K562 (cell line): ENCODE measurements around the gene ACKR1. TPM values are rescaled to one million over a fixed set of nuclear protein-coding genes. Genes with fewer than 3 reads are reported as not detected.

ENCODE experiments used
- ATAC-seq: fragments of 200-7000 bp; cut with Tn5 transposase; 3 replicates; pipeline ENCODE4 v1.9.1; 2020; ENCODE audit warnings: moderate library complexity
- BruUV-seq: library from RNA; stranded (reverse); fragments of 400-500 nt; replicated peaks from 2 replicates; lab custom pipeline; 2021; lab: Mats Ljungman, UMichigan
- CTCF ChIA-PET: fragments of 300-600 bp; formaldehyde crosslinking; extraction: SDS; loops from one replicate; lab custom pipeline; 2021; ENCODE audit warnings: low intra/inter-chr PET ratio; lab: Yijun Ruan, JAX
- POLR2A ChIA-PET: fragments of 300-600, 350-650 bp; sonication (Branson Sonifier 250); formaldehyde crosslinking; extraction: SDS; loops from one replicate; lab custom pipeline; 2021; ENCODE audit warnings: antibody characterized with exemption, inconsistent platforms; lab: Yijun Ruan, JAX
- DNase-seq, 4 experiments: peaks; one replicate each; pipeline versions ENCODE4 v3.0.0 to v3.0.0-alpha.2; 2011 to 2018; ENCODE audit warnings: low spot score in 3 of 4, mixed read lengths in 3 of 4; ENCODE audit errors: extremely low read depth in 1 of 4
- FAIRE-seq: peaks from 2 replicates; lab custom pipeline; 2011; peaks lifted over from hg19 to GRCh38; lab: Jason Lieb, UNC
- H2AFZ ChIP-seq: 2 replicates; pipeline ENCODE4 v1.6.0; 2011; ENCODE audit warnings: low read depth, low read length, control low read depth, inconsistent platforms
- H3K27ac ChIP-seq: fragments of 200-600 bp; 3 replicates; pipeline ENCODE4 v1.8.0; 2011; ENCODE audit warnings: low read depth, mild to moderate bottlenecking, control low read depth, inconsistent platforms, low read length, moderate library complexity, mixed read lengths; ENCODE audit errors: extremely low read depth
- H3K27me3 ChIP-seq, 2 experiments: fragments of 300-600 bp in 1 of 2; 2 replicates in 1 of 2; 3 replicates in 1 of 2; pipeline versions ENCODE4 v1.6.0 to v1.8.0; 2011; ENCODE audit warnings: inconsistent platforms in 2 of 2, low read length in 2 of 2, mild to moderate bottlenecking in 1 of 2, mixed read lengths in 1 of 2, moderate library complexity in 1 of 2; ENCODE audit not compliant: control insufficient read depth in 2 of 2, insufficient read depth in 2 of 2
- H3K36me3 ChIP-seq: fragments of 300-600 bp; 3 replicates; pipeline ENCODE4 v1.8.0; 2011; ENCODE audit warnings: mild to moderate bottlenecking, low read length, inconsistent platforms; ENCODE audit not compliant: control insufficient read depth, insufficient read depth
- H3K4me1 ChIP-seq, 2 experiments: fragments of 200-600 bp in 1 of 2; replicated peaks in 1 of 2; 2 replicates in 1 of 2; 3 replicates in 1 of 2; pipeline versions ENCODE4 v1.5.1 to v1.8.0; 2011; ENCODE audit warnings: inconsistent platforms in 2 of 2, low read length in 2 of 2, mild to moderate bottlenecking in 1 of 2, mixed read lengths in 1 of 2, moderate library complexity in 1 of 2; ENCODE audit not compliant: control insufficient read depth in 2 of 2, insufficient read depth in 2 of 2
- H3K4me2 ChIP-seq: 2 replicates; pipeline ENCODE4 v1.6.1; 2011; ENCODE audit warnings: low read length, control low read depth, inconsistent platforms, mixed read lengths; ENCODE audit not compliant: insufficient read depth
- H3K4me3 ChIP-seq: fragments of 200-600 bp; sonication (generic), shearing (Covaris generic); 2 replicates; pipeline ENCODE4 v1.5.1; 2016; ENCODE audit warnings: control low read depth, inconsistent platforms
- H3K79me2 ChIP-seq: fragments of 200-600 bp; 3 replicates; pipeline ENCODE4 v1.8.0; 2011; ENCODE audit warnings: low read length, inconsistent platforms; ENCODE audit not compliant: control insufficient read depth, insufficient read depth
- H3K9ac ChIP-seq, 2 experiments: 2 replicates each; pipeline versions ENCODE4 v1.6.0 to v1.6.1; 2011; ENCODE audit warnings: low read depth in 2 of 2, low read length in 2 of 2, control low read depth in 1 of 2, inconsistent platforms in 1 of 2, mild to moderate bottlenecking in 1 of 2, mixed read lengths in 1 of 2; ENCODE audit not compliant: insufficient read depth in 1 of 2
- H3K9me1 ChIP-seq: one replicate; pipeline ENCODE4 v1.6.0; 2011; ENCODE audit warnings: inconsistent platforms, mild to moderate bottlenecking, low read length, moderate library complexity; ENCODE audit not compliant: control insufficient read depth, insufficient read depth
- H3K9me3 ChIP-seq: replicated peaks from 2 replicates; pipeline ENCODE4 v1.5.1; 2011; ENCODE audit warnings: low read depth, low read length, inconsistent platforms; ENCODE audit not compliant: control insufficient read depth, insufficient read depth
- H4K20me1 ChIP-seq: replicated peaks from 2 replicates; pipeline ENCODE4 v1.6.1; 2011; ENCODE audit warnings: low read length, inconsistent platforms, mixed read lengths; ENCODE audit not compliant: control insufficient read depth, insufficient read depth
- ATF1 ChIP-seq, 2 experiments: fragments of 450-650 bp in 1 of 2; IDR thresholded peaks; 2 replicates each; pipeline ENCODE4 v1.6.1; 2016; ENCODE audit warnings: missing compliant biosample characterization in 1 of 2, missing genetic modification characterization in 1 of 2
- DEAF1 ChIP-seq: fragments of 450-650 bp; formaldehyde crosslinking; IDR thresholded peaks from 2 replicates; pipeline ENCODE4 v1.4.0; 2020; ENCODE audit warnings: mild to moderate bottlenecking, moderate library complexity
- GABPB2 ChIP-seq: fragments of 250-450 bp; sonication (Bioruptor Pico); conservative IDR thresholded peaks from 2 replicates; pipeline ENCODE4 v1.5.1; 2021; ENCODE audit warnings: mild to moderate bottlenecking
- ID3 ChIP-seq, 2 experiments: fragments of 250-450 bp in 1 of 2; fragments of 450-650 bp in 1 of 2; sonication (Bioruptor Pico) in 1 of 2; IDR thresholded peaks; 2 replicates each; pipeline versions ENCODE4 v1.6.1 to v1.8.0; 2016 to 2021; ENCODE audit warnings: mild to moderate bottlenecking in 2 of 2, moderate library complexity in 2 of 2, missing compliant biosample characterization in 1 of 2, missing genetic modification characterization in 1 of 2
- MCM5 ChIP-seq: fragments of 450-650 bp; IDR thresholded peaks from 2 replicates; pipeline ENCODE4 v1.6.1; 2016; ENCODE audit warnings: low read depth
- MIER1 ChIP-seq: fragments of 450-650 bp; IDR thresholded peaks from 2 replicates; pipeline ENCODE4 v1.6.1; 2016; ENCODE audit warnings: antibody characterized with exemption, mild to moderate bottlenecking, low read depth
- POLR2AphosphoS5 ChIP-seq: IDR thresholded peaks from 2 replicates; pipeline ENCODE4 v1.6.1; 2011; ENCODE audit warnings: mild to moderate bottlenecking, low read depth, low read length, moderate library complexity; ENCODE audit not compliant: control insufficient read depth, insufficient read depth
- PTRF ChIP-seq: fragments of 450-650 bp; IDR thresholded peaks from 2 replicates; pipeline ENCODE4 v1.6.1; 2016; ENCODE audit warnings: mild to moderate bottlenecking, missing genetic modification characterization, missing compliant biosample characterization
- REST ChIP-seq, 2 experiments: fragments of 450-650 bp; formaldehyde crosslinking in 1 of 2; IDR thresholded peaks; 2 replicates each; pipeline versions ENCODE4 v1.4.0 to v1.6.1; 2014 to 2020; ENCODE audit warnings: mild to moderate bottlenecking in 2 of 2, borderline replicate concordance in 1 of 2, low read depth in 1 of 2
- WGBS: fragments of 100-300 bp; shearing (Covaris generic); methylation state at CpG from one replicate; pipeline ENCODE4 v1.1.6; 2016; ENCODE audit warnings: low coverage, mixed read lengths; ENCODE audit not compliant: insufficient coverage; ENCODE audit errors: missing lambda C conversion rate; 5-methylcytosine and 5-hydroxymethylcytosine counted together
- in situ Hi-C: fragments of 300-500 bp; cut with MboI; formaldehyde crosslinking; loops from 4 replicates; pipeline ENCODE4 v1.15.0; 2018; ENCODE audit warnings: inconsistent platforms, mixed read lengths
- intact Hi-C: fragments of 100-400 bp; cut with micrococcal nuclease; formaldehyde crosslinking; loops from 2 replicates; pipeline ENCODE4 v1.14.2; 2022
- polyA plus RNA-seq, 8 experiments: library from polyadenylated mRNA; depleted of rRNA in 4 of 8; stranded (reverse) in 5 of 8; unstranded in 3 of 8; fragments of >200 nt; fragmentation: Nextera tagmentation in 2 of 8; fragmentation: Illumina TruSeq in 1 of 8; extraction: Ambion mirVana in 2 of 8; extraction: Trizol in 1 of 8; gene quantifications; 2 replicates each; pipeline versions ENCODE4 v1.2.1 to v1.2.3, GENCODE V29; 2011 to 2014; ENCODE audit warnings: inconsistent platforms in 1 of 8, missing spikeins in 1 of 8
- total RNA-seq, 7 experiments: library from RNA; depleted of rRNA in 6 of 7; stranded (reverse); fragments of >200 nt in 6 of 7; fragmentation: Illumina TruSeq in 2 of 7; extraction: Trizol in 2 of 7; gene quantifications; 2 replicates each; pipeline versions ENCODE4 v1.2.1 to v1.2.3, GENCODE V29; 2011 to 2021; ENCODE audit warnings: low replicate concordance in 1 of 7

The ACKR1 gene
- total and polyA plus RNA-seq, 9 of the 15 experiments (the other 6 are each of a cell fraction or from before 2014, with no cell fraction given), result 0.07 to 0.64 (median 0.18) TPM

- Histone ChIP-seq H3K9me1 (no peaks in the 10 kb centered on the region), H3K4me2 (no peak overlapping the region), H3K9me3 (no peaks in the 10 kb centered on the region), H4K20me1 (no peaks in the 10 kb centered on the region), H3K27ac (no peak overlapping the region), H3K9ac (no peak overlapping the region), H3K27me3 (peaks cover under 1 to 5% of the 10 kb centered on the region in 2 experiments; a peak in 2 of 5 replicates), H3K79me2 (no peaks in the 10 kb centered on the region), H3K4me3 (no peak overlapping the region), H3K4me1 (no peaks in the 10 kb centered on the region; a peak in 1 of 5 replicates), H3K36me3 (no peaks in the 10 kb centered on the region), H2AFZ (0 out of 2 replicates have a peak overlapping the region, but pooled peaks have one; percentile 1)
- BruUV-seq, result no TSS peak
- peak; percentile 49 to 68 (median 64) for DNase-seq
- ChIA-PET POLR2A (interaction anchor here (0.7 kb wide), 1 partner anchor 106 kb away, joined by 3 read pairs; no protein-coding TSS in a partner anchor), CTCF (interaction anchor here (0.6 to 6.1 kb wide), 5 partner anchors 34 to 795 kb away, joined by 3 to 90 read pairs (median 5); no protein-coding TSS in a partner anchor)
- 2% methylated on average over 11 of the region's 11 CpGs for WGBS
- in situ Hi-C loops (loop anchor here (5.0 to 10.0 kb wide), 2 partner anchors 49 to 77 kb away; no protein-coding TSS in a partner anchor), intact Hi-C loops (loop anchor here (1.0 to 10.0 kb wide), 3 partner anchors 50 to 583 kb away; no protein-coding TSS in a partner anchor)
- peak; percentile 80 for ATAC-seq
- peak; percentile 89 for FAIRE-seq
- TF ChIP-seq MCM5 (no peak), DEAF1 (CRISPR knock-in tag) (peak; percentile 93), ATF1 (CRISPR knock-in tag; IDR thresholded peaks at IDR 0.05) (no peak), ATF1 (tag; IDR thresholded peaks at IDR 0.05) (no peak), POLR2AphosphoS5 (no peak), ID3 (CRISPR knock-in tag; IDR thresholded peaks at IDR 0.05) (no peak), ID3 (tag; IDR thresholded peaks at IDR 0.05) (no peak), REST (IDR thresholded peaks at IDR 0.05; ENCODE audit: borderline replicate concordance) (peak; percentile 82), REST (CRISPR knock-in tag; IDR thresholded peaks at IDR 0.05; ENCODE audit: low read depth) (no peak), GABPB2 (CRISPR knock-in tag) (no peak), PTRF (tag) (no peak), MIER1 (no peak)
Observed at GRCh38 chr1:159211331-159212136, 6.9 kb downstream of the ACKR1 start.
